ENCODE data around the gene SCGB1D2.

SCGB1D2 gene

GRCh38 chr11:62273789-62274275 lies 31.8 kb downstream of the SCGB1D2 start:
- TF ChIP-seq CTCF (conservative IDR thresholded peaks at IDR 0.05): no peak
- no peak for TF ChIP-seq ZFX (IDR thresholded peaks at IDR 0.05)
- no peak overlapping the region for H3K27ac ChIP-seq

GRCh38 chr11:62280452-62280851 lies 38.4 kb downstream of the SCGB1D2 start:
- TF ChIP-seq ZFX (IDR thresholded peaks at IDR 0.05) (no peak), CTCF (conservative IDR thresholded peaks at IDR 0.05) (no peak)
- no peak overlapping the region for H3K27ac ChIP-seq

Data from C4-2B (cell line).